Skeletal muscle cell (primary cell): ENCODE results near the gene RRP1B.
"Not testable (repeated sequence)": the region's sequence is repeated elsewhere in the genome, so short reads cannot be mapped to it uniquely, and the experiment has no call there.

Source experiments
- DNase-seq: peaks from one replicate; pipeline ENCODE4 v3.0.0-alpha.2; 2010; ENCODE audit warnings: low read depth
- H3K4me3 ChIP-seq: 2 replicates; pipeline ENCODE4 v1.5.1; 2011; ENCODE audit warnings: low read depth, mild to moderate bottlenecking, control low read depth, low read length, moderate library complexity

RRP1B gene, protein sequence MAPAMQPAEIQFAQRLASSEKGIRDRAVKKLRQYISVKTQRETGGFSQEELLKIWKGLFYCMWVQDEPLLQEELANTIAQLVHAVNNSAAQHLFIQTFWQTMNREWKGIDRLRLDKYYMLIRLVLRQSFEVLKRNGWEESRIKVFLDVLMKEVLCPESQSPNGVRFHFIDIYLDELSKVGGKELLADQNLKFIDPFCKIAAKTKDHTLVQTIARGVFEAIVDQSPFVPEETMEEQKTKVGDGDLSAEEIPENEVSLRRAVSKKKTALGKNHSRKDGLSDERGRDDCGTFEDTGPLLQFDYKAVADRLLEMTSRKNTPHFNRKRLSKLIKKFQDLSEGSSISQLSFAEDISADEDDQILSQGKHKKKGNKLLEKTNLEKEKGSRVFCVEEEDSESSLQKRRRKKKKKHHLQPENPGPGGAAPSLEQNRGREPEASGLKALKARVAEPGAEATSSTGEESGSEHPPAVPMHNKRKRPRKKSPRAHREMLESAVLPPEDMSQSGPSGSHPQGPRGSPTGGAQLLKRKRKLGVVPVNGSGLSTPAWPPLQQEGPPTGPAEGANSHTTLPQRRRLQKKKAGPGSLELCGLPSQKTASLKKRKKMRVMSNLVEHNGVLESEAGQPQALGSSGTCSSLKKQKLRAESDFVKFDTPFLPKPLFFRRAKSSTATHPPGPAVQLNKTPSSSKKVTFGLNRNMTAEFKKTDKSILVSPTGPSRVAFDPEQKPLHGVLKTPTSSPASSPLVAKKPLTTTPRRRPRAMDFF

DNA sequence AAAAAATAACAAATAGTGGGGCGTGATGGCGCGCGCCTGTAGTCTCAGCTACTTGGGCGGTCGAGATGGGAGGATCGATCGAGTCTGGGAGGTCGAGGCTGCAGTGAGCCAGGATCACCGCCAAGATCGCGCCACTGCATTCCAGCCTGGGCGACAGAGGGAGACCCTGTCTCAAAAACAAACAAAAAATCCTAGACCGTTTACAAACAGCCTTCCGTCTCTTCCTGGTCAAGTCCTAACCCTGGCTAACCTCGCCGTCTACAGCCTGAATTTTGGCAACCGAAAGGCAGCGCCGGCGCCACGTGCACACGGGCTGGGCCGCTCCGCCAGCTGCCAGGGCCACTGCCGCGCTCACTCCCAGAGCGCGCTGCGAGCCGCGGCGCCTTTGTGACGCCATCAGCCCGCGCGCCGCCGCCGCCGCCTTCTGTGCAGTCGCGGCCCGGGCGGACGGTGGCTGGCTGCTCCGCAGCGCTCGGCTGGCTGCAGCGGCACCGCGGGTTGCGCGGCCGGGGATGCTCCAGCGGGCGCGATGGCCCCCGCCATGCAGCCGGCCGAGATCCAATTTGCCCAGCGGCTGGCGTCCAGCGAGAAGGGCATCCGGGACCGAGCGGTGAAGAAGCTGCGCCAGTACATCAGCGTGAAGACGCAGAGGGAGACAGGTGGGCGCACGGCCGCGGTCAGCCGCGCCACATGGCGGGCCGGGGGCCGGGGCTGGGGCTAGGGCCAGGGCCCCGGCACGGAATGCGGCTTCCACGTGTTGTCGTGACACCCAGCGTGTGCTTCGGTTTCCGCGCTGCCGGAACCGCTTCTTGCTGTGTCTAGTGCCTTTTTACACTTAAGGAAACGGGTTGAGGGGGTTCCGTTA, at the start of gene RRP1B, which contains the start of gene HSF2BP:
RRP1B (plus strand) TSS at position 425 of the 865 bp plus-strand sequence; CDS start at position 530, 105 bp downstream.
HSF2BP (minus strand) TSS at position 353 of the 865 bp plus-strand sequence. CDS start 1,392 bp downstream, outside the sequence.
- DNase-seq, result peak; percentile 31

DNA sequence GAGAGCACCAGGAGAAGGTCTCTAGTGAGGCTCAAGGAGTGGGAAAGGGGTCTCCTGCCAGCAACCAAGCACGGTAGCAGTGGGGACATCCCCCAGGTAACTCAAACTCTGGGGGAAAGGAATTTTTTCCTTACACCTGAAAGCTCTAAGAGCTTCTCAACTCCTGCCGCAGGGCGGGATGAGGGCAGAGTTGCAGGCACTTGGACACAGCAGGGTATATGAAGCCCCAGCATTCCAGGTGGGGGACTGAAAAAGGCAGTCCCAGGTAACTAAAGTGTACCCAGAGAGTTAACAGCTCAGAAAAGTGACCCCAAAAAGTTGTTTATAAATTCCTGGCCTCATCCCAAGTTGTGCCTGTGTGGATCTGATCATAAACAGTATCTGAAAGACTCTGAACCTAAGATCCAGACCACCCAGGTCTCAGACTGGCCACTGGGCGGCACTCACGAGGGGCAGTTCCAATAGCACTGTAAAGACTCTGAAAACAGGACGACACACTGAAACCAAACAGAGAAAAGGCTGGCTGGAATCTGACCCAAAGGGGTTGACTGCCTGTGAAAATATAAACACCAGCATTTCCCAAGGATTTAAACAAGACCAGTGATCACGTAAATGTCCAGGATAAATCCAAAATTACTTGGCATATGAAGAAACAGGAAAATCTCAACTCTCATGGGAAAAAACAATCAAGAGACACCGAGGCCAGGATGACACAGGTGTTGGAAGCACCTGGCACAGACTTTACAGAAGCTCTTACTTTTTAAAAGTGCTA, 47.6 kb upstream of the RRP1B start:
- H3K4me3 ChIP-seq, result no peak overlapping the region
- DNase-seq, result no peak

More for the DNA sequence above, at the start of gene RRP1B, which contains the start of gene HSF2BP:
- peak within 1 kb of the TSS; percentile 96 for H3K4me3 ChIP-seq

DNA sequence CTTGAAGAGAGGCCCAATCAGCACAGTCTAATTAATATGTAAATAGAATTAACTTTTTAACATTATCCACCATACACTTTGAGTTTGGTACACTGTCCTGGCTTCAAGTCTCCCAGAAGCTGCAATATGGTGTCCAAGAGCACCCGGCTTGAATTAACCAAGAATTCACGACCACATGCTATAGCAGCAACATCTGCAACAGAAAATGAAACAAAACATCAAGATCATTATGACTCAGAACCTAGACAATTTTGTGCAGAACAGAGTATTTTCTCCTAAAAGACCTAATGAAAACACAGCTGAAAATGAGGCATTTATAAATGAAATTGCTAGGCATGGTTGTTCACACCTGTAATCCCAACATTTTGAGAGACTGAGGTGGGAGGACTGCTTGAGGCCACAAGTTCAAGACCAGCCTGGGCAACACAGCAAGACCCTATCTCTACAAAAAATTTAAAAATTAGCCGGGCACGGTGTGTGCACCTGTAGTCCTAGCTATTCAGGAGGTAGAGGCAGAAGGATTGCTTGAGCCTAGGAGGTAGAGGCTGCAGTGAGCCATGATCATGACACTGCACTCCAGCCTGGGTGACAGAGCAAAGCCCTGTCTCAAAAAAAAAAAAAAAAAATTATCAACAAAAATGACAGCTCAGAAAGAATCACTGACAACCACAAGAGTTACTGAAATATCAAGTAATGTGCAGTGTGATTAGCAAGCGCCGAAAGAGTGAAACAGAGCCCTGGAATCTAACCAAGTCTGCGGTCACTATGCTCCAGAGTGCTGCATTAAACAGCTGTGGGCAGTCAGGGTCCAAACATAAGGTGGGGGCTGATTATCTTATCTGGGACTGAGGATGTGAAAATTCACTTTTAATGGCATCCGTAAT, 45.4 kb upstream of the RRP1B start:
- DNase-seq, result no peak

DNA sequence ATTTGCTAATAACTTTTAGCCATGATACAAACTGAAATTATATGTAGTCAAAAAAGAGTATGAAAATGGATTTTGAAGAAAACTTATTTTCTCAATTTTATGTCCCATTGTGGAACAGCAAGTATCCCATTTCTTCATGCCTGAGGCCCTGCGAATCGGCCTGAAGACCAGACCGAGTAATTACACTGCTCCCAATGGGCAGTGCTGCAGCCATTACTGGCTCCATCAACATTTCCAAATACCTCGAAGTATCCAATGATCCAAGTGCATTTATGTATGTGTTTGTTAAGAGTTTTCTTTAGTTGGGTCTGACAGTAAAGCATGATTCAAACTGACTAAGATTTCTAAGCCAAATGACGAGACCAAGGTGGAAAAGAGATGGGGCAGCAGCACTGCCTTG, 44.5 kb upstream of the RRP1B start:
- DNase-seq, result no peak
- no peak overlapping the region for H3K4me3 ChIP-seq

More for the DNA sequence above, 45.4 kb upstream of the RRP1B start:
- H3K4me3 ChIP-seq, result no peak overlapping the region

DNA sequence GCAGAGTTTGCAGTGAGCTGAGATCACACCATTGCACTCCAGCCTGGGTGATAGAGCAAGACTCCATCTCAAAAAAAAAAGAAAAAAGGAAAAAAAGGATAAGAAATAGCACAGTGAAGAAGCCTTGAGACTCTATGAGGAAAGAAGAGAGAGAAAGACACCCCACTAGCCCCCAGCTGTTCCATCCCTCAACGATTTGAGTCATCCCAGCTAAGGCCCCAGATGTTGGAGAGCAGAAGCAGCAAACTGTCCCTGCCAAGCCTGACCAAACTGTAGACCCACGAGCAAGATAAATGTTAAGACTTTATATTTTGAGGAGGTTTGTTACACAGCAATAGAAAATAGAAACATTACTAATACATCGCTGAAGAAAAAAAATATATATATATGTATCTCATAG, 42.5 kb upstream of the RRP1B start:
- H3K4me3 ChIP-seq, DNase-seq: not testable (repeated sequence)

DNA sequence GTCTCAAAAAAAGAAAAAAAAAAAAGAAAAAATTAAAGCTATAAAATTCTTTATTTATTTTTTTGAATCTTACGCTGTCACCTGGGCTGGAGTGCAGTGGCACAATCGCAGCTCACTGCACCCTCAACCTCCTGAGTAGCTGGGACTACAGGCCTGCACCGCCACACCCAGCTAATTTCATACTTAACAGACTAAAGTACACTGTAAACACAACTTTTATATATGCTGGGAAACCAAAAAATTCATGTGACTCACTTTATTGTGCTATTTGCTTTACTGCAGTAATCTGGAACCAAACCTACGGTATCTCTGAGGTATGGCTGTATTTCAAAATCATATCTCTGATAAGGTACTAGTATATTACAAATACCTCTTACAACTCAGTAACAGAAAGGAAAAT, 40.4 kb upstream of the RRP1B start:
- H3K4me3 ChIP-seq, result no peak overlapping the region
- DNase-seq, result no peak

DNA sequence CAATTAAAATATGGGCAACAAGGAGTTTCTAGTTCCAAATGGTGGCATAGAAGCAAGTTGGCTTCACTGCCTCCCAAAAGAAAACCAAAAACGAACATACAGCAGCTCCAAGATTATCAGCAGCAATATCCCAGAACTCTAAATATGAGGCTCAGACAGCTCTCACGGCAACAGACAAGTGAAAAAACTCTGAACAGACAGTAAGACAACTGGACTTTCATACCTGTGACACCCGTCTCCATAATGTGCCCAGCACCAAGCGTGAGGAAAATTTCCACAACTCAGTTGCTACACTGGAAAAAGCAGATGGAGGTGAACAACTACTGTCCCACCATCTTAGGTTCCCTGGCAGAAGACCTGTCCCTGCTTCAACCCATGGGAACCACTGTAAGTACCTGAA, 40.0 kb upstream of the RRP1B start:
- no peak for DNase-seq
- no peak overlapping the region for H3K4me3 ChIP-seq

DNA sequence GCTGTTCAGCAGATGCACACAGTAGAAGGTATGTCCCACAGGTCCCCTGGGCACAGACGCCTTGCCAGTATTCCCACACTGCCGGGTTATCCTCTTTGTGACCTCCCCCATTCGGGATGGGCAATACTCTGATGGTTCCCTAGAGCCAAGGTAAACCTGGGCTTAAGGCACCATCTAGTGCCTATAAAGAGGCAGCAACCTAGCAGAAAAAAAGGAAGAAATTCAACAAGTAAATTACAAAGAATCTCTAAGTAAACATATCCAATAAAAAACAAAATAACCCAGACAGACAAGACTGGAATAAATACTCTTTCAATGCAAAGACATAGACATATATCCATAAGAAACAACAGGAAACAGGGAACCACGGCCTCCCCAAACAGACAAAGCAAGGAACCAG, 39.5 kb upstream of the RRP1B start:
- H3K4me3 ChIP-seq, result no peak overlapping the region
- DNase-seq, result no peak

DNA sequence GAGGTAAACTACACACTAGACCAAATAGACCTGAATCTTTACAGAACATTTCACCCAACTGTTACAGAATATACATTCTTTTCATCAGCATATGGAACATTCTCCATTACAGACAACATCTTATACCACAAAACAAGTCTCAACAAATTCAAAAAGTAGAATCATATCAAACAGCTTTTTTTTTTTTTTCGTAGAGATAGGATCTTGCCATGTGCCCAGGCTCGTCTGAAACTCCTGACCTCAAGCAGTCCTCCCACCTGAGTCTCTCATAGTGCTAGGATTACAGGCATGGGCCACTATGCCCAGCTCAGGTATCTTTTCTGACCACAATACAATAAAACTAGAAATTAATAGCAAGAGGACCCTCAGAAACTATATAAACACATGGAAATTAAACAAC, 36.6 kb upstream of the RRP1B start:
- no peak for DNase-seq
- no peak overlapping the region for H3K4me3 ChIP-seq

DNA sequence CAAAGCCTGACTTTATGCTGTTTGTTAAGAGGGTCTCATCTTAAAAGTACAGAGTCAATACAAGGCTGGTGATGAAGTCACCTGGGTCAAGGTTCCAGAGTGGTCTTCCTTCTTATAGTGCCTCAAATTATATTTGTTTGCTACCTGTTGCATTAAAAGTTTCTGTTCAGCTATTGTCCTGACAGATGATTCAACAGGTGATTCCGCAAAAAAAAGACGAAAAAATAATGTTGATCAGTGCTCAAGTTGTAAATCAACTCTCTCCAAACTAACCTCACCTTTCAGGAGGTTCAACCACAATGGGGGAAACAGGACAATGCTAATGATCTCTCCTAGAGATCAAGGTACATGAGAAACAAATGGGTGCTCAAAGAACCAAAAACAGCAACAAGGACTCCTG, 35.8 kb upstream of the RRP1B start:
- H3K4me3 ChIP-seq, result no peak overlapping the region
- no peak for DNase-seq

DNA sequence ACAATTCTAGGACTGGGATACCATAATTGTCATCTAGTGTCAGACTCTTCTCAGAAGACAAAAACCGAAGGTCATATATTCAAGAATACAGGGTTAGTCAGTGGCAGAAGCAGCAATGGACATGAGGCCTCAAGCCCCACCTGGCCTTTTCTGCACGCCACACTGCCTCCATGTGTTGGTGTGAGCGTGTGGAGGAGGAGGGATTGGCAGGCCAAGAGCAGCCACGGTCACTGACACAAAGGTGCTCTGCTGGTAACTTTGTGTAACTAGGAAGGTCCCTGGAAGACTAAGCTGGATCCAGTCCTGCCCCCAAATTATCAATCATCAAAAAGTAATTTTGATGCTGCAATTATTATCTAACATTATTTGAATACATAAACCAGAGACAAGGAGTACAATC, 35.0 kb upstream of the RRP1B start:
- DNase-seq, result no peak

DNA sequence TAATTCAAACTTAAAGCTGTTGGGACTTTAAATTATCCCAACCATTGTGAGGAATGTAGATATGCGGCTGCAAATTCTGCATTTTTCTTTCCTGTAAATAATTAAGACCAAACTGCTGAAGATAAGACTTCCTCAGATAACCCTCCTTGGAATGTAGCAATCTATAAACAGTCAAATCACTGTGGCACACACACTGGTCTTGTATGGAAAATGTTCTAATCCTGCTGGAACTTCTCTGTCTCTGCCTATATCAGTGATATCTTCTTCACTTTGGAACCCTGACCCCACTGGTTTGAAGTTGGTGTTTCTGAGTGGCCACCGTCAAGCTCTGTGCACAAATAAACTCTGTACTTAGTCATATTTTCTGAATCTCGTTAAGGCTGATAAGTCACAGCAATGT, 33.0 kb upstream of the RRP1B start:
- no peak for DNase-seq
- H3K4me3 ChIP-seq, result no peak overlapping the region

More for the DNA sequence above, 35.0 kb upstream of the RRP1B start:
- no peak overlapping the region for H3K4me3 ChIP-seq

DNA sequence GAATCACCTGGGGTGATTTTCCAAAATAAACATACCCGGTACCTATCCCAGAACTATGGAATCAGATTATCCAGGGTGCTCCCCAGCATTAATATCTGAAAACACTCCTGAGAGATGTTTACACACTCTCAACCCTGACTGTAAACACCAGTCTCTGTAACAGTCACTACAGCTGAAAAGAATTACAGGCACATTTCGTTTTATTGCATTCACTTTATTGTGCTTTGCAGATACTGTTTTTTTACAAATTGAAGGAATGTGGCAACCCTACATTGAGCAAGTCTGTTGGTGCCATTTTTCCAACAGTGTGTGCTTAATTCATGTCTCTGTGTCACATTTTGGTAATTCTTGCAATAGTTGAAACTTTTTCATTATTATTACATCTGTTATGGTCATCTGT, 31.8 kb upstream of the RRP1B start:
- no peak for DNase-seq
- H3K4me3 ChIP-seq, result no peak overlapping the region

DNA sequence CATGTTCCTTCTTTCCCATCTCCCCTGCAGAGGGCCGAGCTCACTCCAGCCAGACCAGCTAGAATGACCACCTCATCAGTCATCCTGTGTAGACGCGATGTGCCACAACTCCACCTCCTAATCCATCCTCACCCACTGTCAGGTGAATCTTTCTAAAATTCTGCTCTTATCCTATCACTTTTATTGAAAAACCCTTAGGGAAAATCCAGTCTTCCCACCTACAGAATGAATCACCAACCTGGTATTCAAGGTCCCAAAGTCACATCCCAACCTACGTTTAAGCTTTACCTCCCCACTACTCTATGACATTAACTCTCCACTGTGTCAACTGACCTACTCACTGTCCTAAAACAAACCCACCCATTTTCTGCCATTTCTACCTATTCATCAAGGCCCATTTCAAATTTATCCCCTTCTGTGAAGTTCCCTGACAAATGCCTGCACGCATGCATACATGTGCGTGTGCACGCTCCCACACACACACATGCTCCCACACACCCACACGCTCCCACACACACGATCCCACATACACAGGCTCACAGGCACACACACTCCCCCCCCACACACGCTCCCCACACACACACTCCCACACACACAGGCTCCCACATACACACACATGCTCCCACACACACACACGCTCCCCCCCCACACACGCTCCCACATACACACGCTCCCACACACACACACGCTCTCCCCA, 27.8 kb upstream of the RRP1B start:
- no peak for DNase-seq
- no peak overlapping the region for H3K4me3 ChIP-seq

DNA sequence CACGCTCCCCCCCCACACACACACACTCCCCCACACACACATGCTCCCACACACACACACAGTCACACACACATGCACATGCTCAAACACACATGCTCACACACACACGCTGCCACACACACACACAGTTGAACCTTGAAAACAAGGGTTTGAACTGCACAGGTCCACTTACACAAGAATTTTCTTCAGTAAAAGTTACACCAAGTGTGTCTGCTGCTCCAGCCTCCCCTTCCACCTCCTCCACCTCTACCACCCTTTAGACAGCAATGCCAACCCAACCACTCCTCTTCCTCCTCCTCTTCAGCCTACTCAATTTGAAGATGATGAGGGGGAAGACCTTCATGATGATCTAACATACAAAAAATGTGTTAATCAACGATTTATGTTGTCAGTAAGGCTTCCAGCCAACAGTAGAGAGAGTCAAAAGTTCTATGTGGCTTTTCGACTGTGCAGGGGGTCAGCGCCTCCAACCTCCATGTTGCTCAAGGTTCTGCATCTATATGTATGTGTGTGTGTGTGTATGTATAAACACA, 26.9 kb upstream of the RRP1B start:
- DNase-seq, result no peak
- H3K4me3 ChIP-seq, result no peak overlapping the region

DNA sequence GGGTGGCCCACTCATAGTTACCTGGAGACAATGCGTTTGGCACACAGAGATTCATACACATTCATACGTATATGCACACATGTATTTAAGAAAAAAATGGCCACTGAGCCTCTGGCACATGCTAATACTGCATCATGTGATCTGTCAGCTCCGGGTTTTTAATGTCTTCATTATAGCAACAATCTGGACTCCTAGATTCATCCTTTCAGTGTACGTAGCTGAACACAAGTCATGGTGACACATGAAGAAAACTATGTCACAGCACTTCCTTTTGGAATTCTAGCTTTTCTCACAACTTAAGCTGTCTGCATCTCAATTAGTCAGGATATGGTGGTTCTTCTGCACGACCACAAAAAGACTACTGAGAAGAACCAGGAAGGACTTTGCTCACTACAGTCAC, 24.7 kb upstream of the RRP1B start:
- H3K4me3 ChIP-seq, result no peak overlapping the region
- DNase-seq, result no peak

DNA sequence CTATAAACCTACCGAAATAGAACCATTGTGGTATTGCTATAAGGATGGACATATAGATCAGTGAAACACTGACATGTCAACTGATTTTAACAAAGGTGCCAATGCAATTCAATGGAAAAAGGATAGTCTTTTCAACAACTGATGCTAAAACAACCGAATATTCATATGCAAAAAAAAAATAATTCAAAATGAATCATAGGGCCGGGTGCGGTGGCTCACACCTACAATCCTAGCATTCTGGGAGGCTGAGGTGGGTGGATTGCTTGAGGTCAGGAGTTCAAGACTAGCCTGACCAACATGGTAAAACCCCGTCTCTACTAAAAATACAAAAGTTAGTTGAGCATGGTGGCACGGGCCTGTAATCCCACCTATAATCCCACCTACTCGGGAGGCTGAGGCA, 23.9 kb upstream of the RRP1B start:
- DNase-seq, result no peak
- H3K4me3 ChIP-seq, result no peak overlapping the region
